Osteocyte (in vitro differentiated cells): ENCODE data around the gene GLYATL1B. TPM values are rescaled to one million over a fixed set of nuclear protein-coding genes. Genes with fewer than 3 reads are reported as not detected.
"Not testable (repeated sequence)": the region's sequence is repeated elsewhere in the genome, so short reads cannot be mapped to it uniquely, and the experiment has no call there.

ENCODE experiments used
- DNase-seq: peaks from one replicate; pipeline ENCODE4 v3.0.0; 2021; ENCODE audit warnings: mixed read lengths; ENCODE audit not compliant: unreplicated experiment; ENCODE audit errors: extremely low spot score
- H3K27ac Mint-ChIP-seq: one replicate; pipeline ENCODE4 v1.8.0; 2021; ENCODE audit warnings: mild to moderate bottlenecking, mixed read lengths; ENCODE audit not compliant: unreplicated experiment
- H3K27me3 Mint-ChIP-seq: one replicate; pipeline ENCODE4 v1.8.0; 2021; ENCODE audit warnings: mixed read lengths; ENCODE audit not compliant: unreplicated experiment
- H3K36me3 Mint-ChIP-seq: one replicate; pipeline ENCODE4 v1.8.0; 2021; ENCODE audit warnings: mixed read lengths; ENCODE audit not compliant: unreplicated experiment
- H3K4me1 Mint-ChIP-seq: one replicate; pipeline ENCODE4 v1.8.0; 2021; ENCODE audit warnings: mixed read lengths; ENCODE audit not compliant: unreplicated experiment
- H3K4me3 Mint-ChIP-seq: one replicate; pipeline ENCODE4 v1.8.0; 2021; ENCODE audit warnings: mild to moderate bottlenecking, moderate library complexity, mixed read lengths; ENCODE audit not compliant: unreplicated experiment
- H3K9me3 Mint-ChIP-seq: one replicate; pipeline ENCODE4 v1.8.0; 2021; ENCODE audit warnings: mixed read lengths; ENCODE audit not compliant: unreplicated experiment
- CTCF ChIP-seq: fragments of 200-600 bp; sonication (generic); IDR thresholded peaks from 2 replicates; pipeline ENCODE4 v1.5.0; 2021; ENCODE audit warnings: antibody characterized with exemption, mild to moderate bottlenecking, moderate library complexity
- total RNA-seq: library from RNA; stranded (reverse); gene quantifications from 2 replicates; pipeline ENCODE4 v1.2.1, GENCODE V29; 2021

The GLYATL1B gene
- total RNA-seq, 1 donor from 2014 or later, result not detected

GRCh38 chr11:59076876-59077571 is 9.1 kb upstream of the GLYATL1B start:
- H3K9me3 Mint-ChIP-seq, result no peaks in the 10 kb centered on the region
- peaks cover 44% of the 10 kb centered on the region for H3K27me3 Mint-ChIP-seq
- no peaks in the 10 kb centered on the region for H3K36me3 Mint-ChIP-seq
- H3K4me1 Mint-ChIP-seq, result no peaks in the 10 kb centered on the region
- H3K4me3 Mint-ChIP-seq, result no peak overlapping the region
- no peak overlapping the region for H3K27ac Mint-ChIP-seq
- DNase-seq, result no peak
- TF ChIP-seq CTCF, result no peak

GRCh38 chr11:59078435-59078834 is 7.7 kb upstream of the GLYATL1B start:
- Mint-ChIP-seq H3K4me3 (no peak overlapping the region), H3K27me3 (peaks cover 38% of the 10 kb centered on the region), H3K36me3 (no peaks in the 10 kb centered on the region), H3K27ac (no peak overlapping the region), H3K4me1 (no peaks in the 10 kb centered on the region), H3K9me3 (no peaks in the 10 kb centered on the region)
- TF ChIP-seq CTCF, result no peak
- no peak for DNase-seq

GRCh38 chr11:59079086-59079485 is 7.0 kb upstream of the GLYATL1B start:
- H3K4me1 Mint-ChIP-seq, result no peaks in the 10 kb centered on the region
- H3K4me3 Mint-ChIP-seq, result no peak overlapping the region
- DNase-seq, result no peak
- no peaks in the 10 kb centered on the region for H3K9me3 Mint-ChIP-seq
- no peak for TF ChIP-seq CTCF
- peaks cover 38% of the 10 kb centered on the region for H3K27me3 Mint-ChIP-seq
- H3K27ac Mint-ChIP-seq, result no peak overlapping the region
- H3K36me3 Mint-ChIP-seq, result no peaks in the 10 kb centered on the region

- DNase-seq, H3K27ac Mint-ChIP-seq, H3K4me1 Mint-ChIP-seq, H3K36me3 Mint-ChIP-seq, H3K9me3 Mint-ChIP-seq, H3K4me3 Mint-ChIP-seq: not testable (repeated sequence)
- peaks cover 34% of the 10 kb centered on the region for H3K27me3 Mint-ChIP-seq
Measured at GRCh38 chr11:59080421-59080820, 5.7 kb upstream of the GLYATL1B start.

GRCh38 chr11:59081430-59082020 is 4.6 kb upstream of the GLYATL1B start:
- H3K4me1 Mint-ChIP-seq, H3K36me3 Mint-ChIP-seq, H3K4me3 Mint-ChIP-seq, H3K9me3 Mint-ChIP-seq, DNase-seq, H3K27ac Mint-ChIP-seq: not testable (repeated sequence)
- peaks cover 42% of the 10 kb centered on the region for H3K27me3 Mint-ChIP-seq

- no peak for DNase-seq
- Mint-ChIP-seq H3K36me3 (no peaks in the 10 kb centered on the region), H3K4me1 (no peaks in the 10 kb centered on the region), H3K27ac (no peak overlapping the region), H3K4me3 (no peak overlapping the region), H3K9me3 (no peaks in the 10 kb centered on the region), H3K27me3 (peaks cover 69% of the 10 kb centered on the region)
- TF ChIP-seq CTCF, result no peak
Measured at GRCh38 chr11:59088162-59088561, 2.1 kb downstream of the GLYATL1B start.

GRCh38 chr11:59093576-59093975 is 7.5 kb downstream of the GLYATL1B start:
- not testable (repeated sequence) for DNase-seq, H3K4me3 Mint-ChIP-seq, H3K36me3 Mint-ChIP-seq, H3K9me3 Mint-ChIP-seq, H3K4me1 Mint-ChIP-seq, H3K27ac Mint-ChIP-seq
- H3K27me3 Mint-ChIP-seq, result peaks cover 83% of the 10 kb centered on the region

GRCh38 chr11:59095225-59095624 is 9.1 kb downstream of the GLYATL1B start:
- H3K36me3 Mint-ChIP-seq, H3K9me3 Mint-ChIP-seq, H3K4me1 Mint-ChIP-seq, H3K27ac Mint-ChIP-seq, DNase-seq, H3K4me3 Mint-ChIP-seq: not testable (repeated sequence)
- H3K27me3 Mint-ChIP-seq, result peaks cover 80% of the 10 kb centered on the region
